ENCODE measurements around the gene VASH2.

The VASH2 gene

GRCh38 chr1:212933815-212934471 is 16.4 kb upstream of the VASH2 start:
- DNase-seq: no peak

- no peak for DNase-seq
These were observed 14.9 kb upstream of the VASH2 start for GRCh38 chr1:212935387-212935981.

- DNase-seq: no peak
These were observed 13.3 kb upstream of the VASH2 start for GRCh38 chr1:212937034-212937433.

- DNase-seq: no peak
These were observed 11.5 kb upstream of the VASH2 start for GRCh38 chr1:212938846-212939245.

- no peak for DNase-seq
These were observed 8.9 kb upstream of the VASH2 start for GRCh38 chr1:212941452-212941851.

GRCh38 chr1:212942679-212943392 is 7.5 kb upstream of the VASH2 start:
- DNase-seq: no peak

GRCh38 chr1:212943393-212943710 is 7.0 kb upstream of the VASH2 start:
- no peak for DNase-seq

- no peak for DNase-seq
These were observed 6.0 kb upstream of the VASH2 start for GRCh38 chr1:212944229-212944901.

- no peak for DNase-seq
These were observed 5.3 kb upstream of the VASH2 start for GRCh38 chr1:212945056-212945455.

- DNase-seq: no peak
These were observed 4.7 kb upstream of the VASH2 start for GRCh38 chr1:212945463-212946160.

- DNase-seq: no peak
These were observed 3.5 kb upstream of the VASH2 start for GRCh38 chr1:212946872-212947271.

- DNase-seq: no peak
These were observed 570 bp upstream of the VASH2 start for GRCh38 chr1:212949771-212950170.

- no peak for DNase-seq
These were observed 995 bp downstream of the VASH2 start for GRCh38 chr1:212951126-212951946.

- DNase-seq: no peak
These were observed 1.8 kb downstream of the VASH2 start for GRCh38 chr1:212951947-212952640.

- DNase-seq: no peak
These were observed 2.3 kb downstream of the VASH2 start for GRCh38 chr1:212952641-212952976.

GRCh38 chr1:212953321-212953720 is 3.0 kb downstream of the VASH2 start:
- DNase-seq: no peak

GRCh38 chr1:212954514-212954913 is 4.2 kb downstream of the VASH2 start:
- DNase-seq: no peak

GRCh38 chr1:212955098-212955497 is 4.8 kb downstream of the VASH2 start:
- DNase-seq: no peak

GRCh38 chr1:212955961-212956620 is 5.8 kb downstream of the VASH2 start:
- DNase-seq: no peak

GRCh38 chr1:212957546-212957945 is 7.2 kb downstream of the VASH2 start:
- no peak for DNase-seq

GRCh38 chr1:212958175-212958574 is 7.8 kb downstream of the VASH2 start:
- DNase-seq: no peak
